ENCODE measurements around the gene ADAM22.

Gene ADAM22

DNA sequence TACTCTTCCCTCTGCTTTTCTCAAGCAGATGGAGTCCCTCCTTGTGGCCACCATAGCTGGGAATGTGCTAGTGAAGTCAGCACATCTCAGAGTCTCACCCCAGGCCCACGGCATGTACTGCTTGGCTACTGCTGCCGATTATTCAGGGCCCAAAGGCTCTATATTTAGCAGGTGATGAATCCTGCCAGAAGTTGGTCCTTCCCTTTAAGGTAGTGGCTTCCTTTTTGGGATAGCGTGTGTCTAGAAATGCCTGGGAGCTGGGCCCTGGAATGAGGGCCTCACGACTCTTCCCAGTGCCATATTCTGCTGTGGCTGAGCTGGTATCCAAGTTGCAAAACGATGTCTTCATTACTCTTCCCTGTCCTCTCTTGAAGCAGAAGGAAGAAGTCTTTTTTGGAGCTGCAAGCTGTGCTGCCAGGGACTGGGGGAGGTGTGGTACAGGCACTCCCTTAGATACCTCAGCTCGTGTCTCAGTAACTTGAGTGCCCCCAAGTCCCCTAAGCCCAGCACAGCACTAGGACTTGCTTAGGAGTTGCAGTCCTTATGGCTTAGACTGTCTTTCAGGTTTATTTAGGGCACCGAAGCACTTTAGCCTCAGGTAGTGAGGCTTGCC is 100.1 kb downstream of the ADAM22 start:
- FAIRE-seq, result no peak
- no peak for DNase-seq (ENCODE audit: low spot score)

- DNase-seq (ENCODE audit: low spot score), result no peak
Measured at GRCh38 chr7:88037050-88037449, 103.0 kb downstream of the ADAM22 start.

GRCh38 chr7:88040694-88041093 is 106.6 kb downstream of the ADAM22 start:
- no peak for FAIRE-seq

More at GRCh38 chr7:88037050-88037449, 103.0 kb downstream of the ADAM22 start:
- no peak for FAIRE-seq

DNA sequence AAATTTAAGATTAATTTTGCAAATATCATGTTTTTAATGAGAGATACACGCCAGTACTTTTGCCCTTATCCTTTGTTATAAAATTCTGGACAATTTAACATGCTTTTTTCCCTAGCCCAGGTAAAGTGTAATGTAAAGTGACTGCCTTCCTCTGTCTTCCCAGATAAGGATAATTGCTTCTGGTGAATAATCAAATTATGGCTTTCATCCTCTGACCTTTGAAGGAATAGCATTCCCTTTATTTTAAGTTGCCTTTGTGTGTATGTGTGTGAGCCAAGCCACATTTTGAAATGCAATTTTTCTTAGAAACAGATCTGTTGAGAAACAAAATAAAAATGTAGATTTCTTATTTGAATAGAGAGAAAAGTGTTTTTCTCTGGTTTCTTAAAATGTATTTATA is 107.5 kb downstream of the ADAM22 start:
- FAIRE-seq (no peak), DNase-seq (ENCODE audit: low spot score) (no peak)

More at GRCh38 chr7:88040694-88041093, 106.6 kb downstream of the ADAM22 start:
- peak; percentile 27 for DNase-seq (ENCODE audit: low spot score)

DNA sequence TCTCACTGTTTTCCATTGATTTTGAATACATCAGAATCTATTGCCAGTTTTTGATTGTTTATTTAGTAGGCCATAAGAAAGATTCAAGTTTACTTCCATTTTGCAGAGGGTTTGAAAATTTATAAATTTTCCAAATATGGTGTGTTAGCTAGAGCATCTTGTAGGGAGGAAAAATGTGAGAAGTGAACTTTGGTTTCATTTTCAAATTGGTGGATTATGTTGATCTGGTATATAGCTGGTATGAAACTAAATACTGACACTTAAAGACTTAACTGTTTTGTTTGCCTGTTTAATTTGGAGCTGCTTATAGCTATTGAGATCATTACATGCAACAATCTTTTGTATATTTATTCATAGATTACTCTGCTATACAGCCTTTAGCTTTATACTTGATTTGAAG is 108.1 kb downstream of the ADAM22 start:
- FAIRE-seq (no peak), DNase-seq (ENCODE audit: low spot score) (no peak)

DNA sequence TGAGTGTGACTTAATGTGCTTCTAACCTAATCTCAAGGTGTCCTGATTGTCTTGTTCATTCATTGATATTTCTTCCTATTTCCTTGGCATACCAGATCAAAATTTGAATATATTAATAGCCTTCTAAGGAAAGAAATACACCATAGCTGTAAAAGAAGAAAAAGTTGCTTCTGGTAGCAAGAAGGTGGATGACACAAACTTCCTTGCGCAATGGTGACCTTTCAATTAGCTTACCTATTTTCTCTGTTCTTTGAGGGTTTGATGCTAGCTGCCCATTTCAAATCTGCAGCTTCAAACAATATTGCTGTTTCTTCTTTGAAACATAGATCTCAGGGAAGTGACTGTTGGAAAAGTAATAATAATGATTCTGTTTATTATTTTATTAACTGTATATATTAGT is 108.8 kb downstream of the ADAM22 start:
- FAIRE-seq, result no peak
- no peak for DNase-seq (ENCODE audit: low spot score)

- FAIRE-seq (no peak), DNase-seq (ENCODE audit: low spot score) (no peak)
Measured at GRCh38 chr7:88044069-88044468, 110.0 kb downstream of the ADAM22 start.

- DNase-seq (ENCODE audit: low spot score), result no peak
- no peak for FAIRE-seq
Measured at GRCh38 chr7:88046839-88047573, 113.0 kb downstream of the ADAM22 start.

- DNase-seq (ENCODE audit: low spot score) (no peak), FAIRE-seq (no peak)
Measured at GRCh38 chr7:88057655-88058054, 123.6 kb downstream of the ADAM22 start.

DNA sequence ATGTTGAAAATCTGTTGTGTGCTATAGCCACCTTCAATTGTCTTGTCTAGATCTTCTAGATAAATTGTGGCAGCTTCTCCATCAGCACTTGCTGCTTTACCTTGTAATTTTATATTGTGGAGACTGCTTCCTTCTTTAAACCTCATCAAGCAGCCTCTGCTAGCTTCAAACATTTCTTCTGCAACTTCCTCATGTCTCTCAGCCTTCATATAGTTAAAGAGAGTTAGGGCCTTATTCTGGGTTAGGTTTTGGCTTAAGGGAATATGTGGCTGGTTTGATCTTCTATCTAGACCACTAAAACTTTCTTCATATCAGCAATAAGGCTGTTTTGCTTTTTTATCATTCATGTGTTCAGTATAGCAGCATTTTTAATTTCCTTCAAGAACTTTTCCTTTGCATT is 128.2 kb downstream of the ADAM22 start:
- DNase-seq (ENCODE audit: low spot score), result no peak
- no peak for FAIRE-seq

DNA sequence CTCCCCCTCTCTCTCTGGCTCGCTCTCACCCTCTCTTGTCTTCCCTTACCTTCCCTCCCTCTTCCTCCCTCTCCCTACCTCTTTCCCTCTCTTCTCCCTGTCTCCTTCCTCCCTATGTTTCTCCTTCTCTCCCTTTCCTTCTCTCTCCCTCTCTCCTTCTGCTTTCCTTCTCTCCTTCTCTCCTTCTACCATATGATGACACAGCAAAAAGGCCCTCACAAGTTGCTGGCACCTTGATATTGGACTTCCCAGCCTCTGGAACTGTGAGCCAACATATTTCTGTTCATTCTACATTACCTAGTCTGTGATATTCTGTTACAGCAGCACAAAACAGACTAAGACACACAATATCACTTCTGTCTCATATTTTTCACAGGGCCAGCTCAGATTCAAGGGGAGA is 135.0 kb downstream of the ADAM22 start:
- FAIRE-seq, result no peak

GRCh38 chr7:88071994-88072714 is 138.1 kb downstream of the ADAM22 start:
- DNase-seq (ENCODE audit: low spot score) (no peak), FAIRE-seq (no peak)

More for the DNA sequence above, 135.0 kb downstream of the ADAM22 start:
- DNase-seq (ENCODE audit: low spot score), result no peak

DNA sequence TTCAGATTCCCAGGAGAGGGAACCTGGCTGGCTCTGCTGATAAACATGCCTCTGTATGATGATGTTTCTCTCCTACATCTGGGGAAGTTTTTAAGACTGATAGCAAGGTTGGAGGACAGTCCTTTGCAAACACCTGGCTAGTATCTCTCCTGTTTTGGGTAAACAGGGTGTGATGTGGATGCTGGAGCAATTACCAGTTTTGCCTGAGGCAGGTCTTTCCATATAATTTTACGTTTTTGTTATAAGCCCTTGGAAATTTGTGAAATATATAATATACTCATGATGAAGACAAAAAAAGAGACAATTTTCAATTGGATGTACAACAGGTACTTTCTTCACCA is 138.6 kb downstream of the ADAM22 start:
- DNase-seq (ENCODE audit: low spot score), result no peak

GRCh38 chr7:88073626-88074025 is 139.6 kb downstream of the ADAM22 start:
- FAIRE-seq (no peak), DNase-seq (ENCODE audit: low spot score) (no peak)

More for the DNA sequence above, 138.6 kb downstream of the ADAM22 start:
- FAIRE-seq, result no peak

GRCh38 chr7:88075216-88075615 is 141.2 kb downstream of the ADAM22 start:
- DNase-seq (ENCODE audit: low spot score) (no peak), FAIRE-seq (no peak)

DNA sequence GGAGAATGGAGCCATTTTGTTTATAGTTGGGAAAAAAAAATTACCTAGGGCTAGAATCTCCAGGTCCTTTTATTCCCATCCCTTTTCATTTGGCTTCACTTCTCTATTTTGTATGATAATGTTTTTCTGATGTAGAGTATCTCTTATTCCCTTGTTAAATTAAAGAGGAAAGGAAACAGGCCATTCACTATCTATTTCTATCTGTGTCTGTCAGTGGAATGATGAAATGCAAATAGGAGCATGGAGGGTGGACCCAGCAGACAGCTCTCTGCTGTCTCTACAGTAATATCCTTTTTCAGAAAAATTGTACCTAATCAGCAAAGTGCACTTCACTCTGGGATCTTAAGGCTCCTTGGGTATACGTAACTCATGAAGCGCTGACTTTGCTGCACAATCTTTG is 149.8 kb downstream of the ADAM22 start:
- DNase-seq (ENCODE audit: low spot score) (no peak), FAIRE-seq (no peak)

GRCh38 chr7:88089561-88089960 is 155.5 kb downstream of the ADAM22 start:
- no peak for FAIRE-seq
- DNase-seq (ENCODE audit: low spot score), result no peak

GRCh38 chr7:88090240-88090639 is 156.2 kb downstream of the ADAM22 start:
- DNase-seq (ENCODE audit: low spot score), result no peak
- no peak for FAIRE-seq

GRCh38 chr7:88090671-88091070 is 156.6 kb downstream of the ADAM22 start:
- FAIRE-seq (no peak), DNase-seq (ENCODE audit: low spot score) (no peak)

DNA sequence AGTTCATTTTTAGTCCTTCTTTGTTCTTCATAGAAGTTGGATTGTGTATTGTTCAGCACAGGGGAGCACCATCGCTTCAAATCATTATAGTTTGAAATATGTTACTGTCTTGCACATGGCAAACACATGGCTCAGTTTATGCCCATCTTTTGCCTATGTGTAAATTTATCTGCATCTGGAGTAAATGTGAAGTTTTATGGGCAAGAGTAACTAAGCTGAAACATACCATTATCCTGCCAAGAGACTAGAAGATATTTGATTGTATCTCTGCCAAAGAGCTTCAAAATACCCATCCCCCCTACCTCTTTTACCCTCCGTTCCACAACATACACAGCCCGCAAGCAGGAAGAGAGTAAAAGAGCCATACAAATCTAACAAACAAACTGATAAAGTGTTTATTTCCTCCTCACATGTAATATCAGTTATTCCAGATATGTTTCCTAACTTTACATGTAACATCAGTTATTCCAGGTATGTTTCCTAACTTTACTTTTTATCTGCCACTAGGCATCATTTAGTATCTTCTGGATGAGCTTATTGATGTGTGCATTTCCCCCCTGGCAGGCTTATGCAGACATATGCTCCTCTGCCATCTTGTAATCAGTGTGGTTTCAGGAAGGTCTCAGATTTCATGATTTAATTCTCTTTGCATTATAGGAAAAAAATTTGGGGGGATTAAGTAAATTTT is 158.1 kb downstream of the ADAM22 start:
- DNase-seq (ENCODE audit: low spot score) (no peak), FAIRE-seq (no peak)

GRCh38 chr7:88092676-88092999 is 158.6 kb downstream of the ADAM22 start:
- FAIRE-seq (no peak), DNase-seq (ENCODE audit: low spot score) (no peak)

DNA sequence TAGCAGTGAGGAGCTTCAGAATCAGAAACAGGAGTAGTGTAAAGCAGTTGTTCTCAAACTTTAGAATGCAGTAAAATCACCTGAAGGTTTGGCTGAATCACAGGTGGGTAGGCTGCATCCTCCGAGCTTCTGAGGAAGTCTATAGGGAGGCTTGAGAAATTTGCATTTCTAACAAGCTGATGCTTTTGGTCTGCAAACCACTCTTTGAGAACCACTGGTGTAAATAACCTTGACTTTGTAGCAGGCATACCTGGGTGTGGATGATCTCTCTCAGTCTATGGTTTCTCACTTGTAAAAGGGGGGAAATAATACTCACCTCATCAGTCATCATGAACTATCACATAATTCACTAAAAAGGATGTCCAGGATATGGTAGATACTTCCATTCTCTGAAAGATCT is 167.7 kb downstream of the ADAM22 start:
- FAIRE-seq, result no peak

More for the DNA sequence above, 167.7 kb downstream of the ADAM22 start:
- no peak for DNase-seq (ENCODE audit: low spot score)
